Epidermal melanocyte (primary cell): Measurements from ENCODE around the gene PCSK7.
A peak's percentile ranks its signal among the peaks of the same experiment; 100 is the strongest.
"Not testable (repeated sequence)": the region's sequence is repeated elsewhere in the genome, so short reads cannot be mapped to it uniquely, and the experiment has no call there.

ENCODE experiments used
- DNase-seq: peaks from one replicate; pipeline ENCODE4 v3.0.0; 2011; ENCODE audit warnings: low spot score; ENCODE audit not compliant: insufficient read length

Gene PCSK7

GRCh38 chr11:117231842-117232091 is at the start of gene PCSK7:
Gene PCSK7 (minus strand): TSS chr11:117232073. CDS start chr11:117229844, 2,229 bp downstream.
- no peak for DNase-seq

- DNase-seq = no peak
These were observed 49.3 kb upstream of the PCSK7 start for GRCh38 chr11:117281159-117281558.

- no peak for DNase-seq
These were observed 48.0 kb upstream of the PCSK7 start for GRCh38 chr11:117279711-117280376.

GRCh38 chr11:117278347-117278746 is 46.5 kb upstream of the PCSK7 start:
- no peak for DNase-seq

GRCh38 chr11:117273550-117274289 is 41.8 kb upstream of the PCSK7 start:
- DNase-seq = no peak

GRCh38 chr11:117272175-117272574 is 40.3 kb upstream of the PCSK7 start:
- not testable (repeated sequence) for DNase-seq

GRCh38 chr11:117271208-117271607 is 39.3 kb upstream of the PCSK7 start:
- DNase-seq = no peak

- DNase-seq = no peak
These were observed 38.0 kb upstream of the PCSK7 start for GRCh38 chr11:117269856-117270255.

GRCh38 chr11:117265745-117266144 is 33.9 kb upstream of the PCSK7 start:
- no peak for DNase-seq

- not testable (repeated sequence) for DNase-seq
These were observed 32.9 kb upstream of the PCSK7 start for GRCh38 chr11:117264624-117265323.

GRCh38 chr11:117259417-117259816 is 27.5 kb upstream of the PCSK7 start:
- no peak for DNase-seq

- no peak for DNase-seq
These were observed 26.7 kb upstream of the PCSK7 start for GRCh38 chr11:117258576-117258975.

- DNase-seq = no peak
These were observed 24.7 kb upstream of the PCSK7 start for GRCh38 chr11:117256573-117256972.

- no peak for DNase-seq
These were observed 24.1 kb upstream of the PCSK7 start for GRCh38 chr11:117255966-117256365.

GRCh38 chr11:117251506-117251905 is 19.6 kb upstream of the PCSK7 start:
- DNase-seq = no peak

GRCh38 chr11:117249571-117249970 is 17.7 kb upstream of the PCSK7 start:
- no peak for DNase-seq

- DNase-seq = no peak
These were observed 16.5 kb upstream of the PCSK7 start for GRCh38 chr11:117248341-117248740.

- DNase-seq = no peak
These were observed 7.4 kb upstream of the PCSK7 start for GRCh38 chr11:117239295-117239694.

GRCh38 chr11:117238221-117238620 is 6.3 kb upstream of the PCSK7 start:
- no peak for DNase-seq

GRCh38 chr11:117232911-117233409 is 1.1 kb upstream of the PCSK7 start:
- no peak for DNase-seq

GRCh38 chr11:117232092-117232878 is 412 bp upstream of the PCSK7 start, which contains the start of gene RNF214:
Gene RNF214 (plus strand): TSS chr11:117232671. CDS start chr11:117234273, 1,602 bp downstream.
- peak; percentile 89 for DNase-seq
